Brain microvascular endothelial cell (primary cell): Measurements from ENCODE around the gene ZNF717.

ENCODE experiments used
- DNase-seq: peaks from one replicate; pipeline ENCODE4 v3.0.0-alpha.2; 2020
- H3K27ac ChIP-seq: fragments of 250-450 bp; sonication (Bioruptor Pico); 2 replicates; pipeline ENCODE4 v1.5.1; 2020; ENCODE audit warnings: mild to moderate bottlenecking, moderate library complexity
- H3K27me3 ChIP-seq: fragments of 250-450 bp; sonication (Bioruptor Pico); replicated peaks from 2 replicates; pipeline ENCODE4 v1.5.1; 2020; ENCODE audit warnings: mild to moderate bottlenecking
- H3K36me3 ChIP-seq: fragments of 250-450 bp; sonication (Bioruptor Pico); replicated peaks from 2 replicates; pipeline ENCODE4 v1.5.1; 2020; ENCODE audit warnings: mild to moderate bottlenecking
- H3K4me3 ChIP-seq: 2 replicates; pipeline ENCODE4 v1.5.1; 2011; ENCODE audit warnings: low read depth, mild to moderate bottlenecking, control low read depth, low read length, moderate library complexity
- in situ Hi-C: cut with HindIII; loops from 2 replicates; pipeline ENCODE4 v1.10.0; 2017; ENCODE audit warnings: low sequenced_read_pairs, low pct_ligation_motif_present
- TF ChIP-seq, protein P1 (sequence below): IDR thresholded peaks from 2 replicates; pipeline ENCODE4 v1.5.1; 2011; ENCODE audit warnings: low read depth, mild to moderate bottlenecking, moderate library complexity, low read length, control low read depth, inconsistent platforms; ENCODE audit errors: missing control alignments

The ZNF717 gene

DNA sequence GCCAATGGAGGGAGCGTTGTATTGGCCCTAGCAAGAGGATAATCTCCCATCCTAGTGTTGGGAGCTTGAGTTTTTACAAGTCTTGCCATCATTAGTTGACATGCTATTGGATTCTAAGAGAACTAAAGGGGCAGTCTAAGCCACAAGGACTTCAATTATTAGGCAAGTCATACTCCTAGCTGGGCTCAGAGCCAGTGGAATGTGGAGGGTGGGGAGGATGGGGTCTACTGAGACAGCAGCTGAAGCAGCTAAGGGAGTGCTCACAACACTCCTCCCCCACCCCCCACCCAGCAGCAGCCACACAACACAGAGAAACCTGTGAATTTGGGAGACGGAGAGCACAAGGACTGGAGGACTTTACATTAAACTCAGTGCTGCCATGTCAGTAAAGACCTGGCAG is 93.3 kb downstream of the ZNF717 start:
- in situ Hi-C loops: no loop called here
- DNase-seq: no peak
- Histone ChIP-seq H3K4me3 (no peak overlapping the region), H3K27ac (no peak overlapping the region), H3K36me3 (no peaks in the 10 kb centered on the region), H3K27me3 (no peaks in the 10 kb centered on the region)
- TF ChIP-seq, protein P1, sequence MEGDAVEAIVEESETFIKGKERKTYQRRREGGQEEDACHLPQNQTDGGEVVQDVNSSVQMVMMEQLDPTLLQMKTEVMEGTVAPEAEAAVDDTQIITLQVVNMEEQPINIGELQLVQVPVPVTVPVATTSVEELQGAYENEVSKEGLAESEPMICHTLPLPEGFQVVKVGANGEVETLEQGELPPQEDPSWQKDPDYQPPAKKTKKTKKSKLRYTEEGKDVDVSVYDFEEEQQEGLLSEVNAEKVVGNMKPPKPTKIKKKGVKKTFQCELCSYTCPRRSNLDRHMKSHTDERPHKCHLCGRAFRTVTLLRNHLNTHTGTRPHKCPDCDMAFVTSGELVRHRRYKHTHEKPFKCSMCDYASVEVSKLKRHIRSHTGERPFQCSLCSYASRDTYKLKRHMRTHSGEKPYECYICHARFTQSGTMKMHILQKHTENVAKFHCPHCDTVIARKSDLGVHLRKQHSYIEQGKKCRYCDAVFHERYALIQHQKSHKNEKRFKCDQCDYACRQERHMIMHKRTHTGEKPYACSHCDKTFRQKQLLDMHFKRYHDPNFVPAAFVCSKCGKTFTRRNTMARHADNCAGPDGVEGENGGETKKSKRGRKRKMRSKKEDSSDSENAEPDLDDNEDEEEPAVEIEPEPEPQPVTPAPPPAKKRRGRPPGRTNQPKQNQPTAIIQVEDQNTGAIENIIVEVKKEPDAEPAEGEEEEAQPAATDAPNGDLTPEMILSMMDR: no peak

DNA sequence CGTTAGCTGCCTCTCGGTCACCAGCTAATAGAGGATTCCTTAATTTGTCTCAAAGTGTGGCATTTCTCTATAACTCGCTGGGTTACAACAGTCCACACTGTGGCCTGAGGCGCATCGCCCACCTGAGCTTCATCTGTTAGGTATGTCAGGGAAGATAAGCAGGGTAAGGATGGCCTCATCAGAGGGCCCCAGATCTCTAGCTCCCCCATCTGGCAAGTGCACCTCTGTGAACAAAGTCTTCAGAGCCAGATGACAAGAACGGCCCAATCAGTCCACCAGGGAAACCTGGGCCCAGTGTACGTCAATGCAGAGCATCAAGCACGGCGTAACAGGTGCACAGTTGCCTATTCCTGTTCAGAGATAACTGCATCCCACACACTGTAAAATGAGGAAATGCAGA is 98.0 kb downstream of the ZNF717 start:
- no peak overlapping the region for H3K27ac ChIP-seq
- in situ Hi-C loops: no loop called here
- H3K27me3 ChIP-seq: no peaks in the 10 kb centered on the region
- no peak for DNase-seq
- TF ChIP-seq, protein P1: no peak
- no peak overlapping the region for H3K4me3 ChIP-seq
- no peaks in the 10 kb centered on the region for H3K36me3 ChIP-seq
